ENCODE measurements around the gene SPINK6. TPM values are rescaled to one million over a fixed set of nuclear protein-coding genes. Genes with fewer than 3 reads are reported as not detected.

SPINK6 gene
- total RNA-seq, 1 donor from 2014 or later = not detected

GRCh38 chr5:148261221-148261620 lies 58.4 kb downstream of the SPINK6 start:
- H3K9ac ChIP-seq (ENCODE audit: low read depth in 1 of 3, low read length in 3 of 3) = no peak overlapping the region
- H3K36me3 ChIP-seq (ENCODE audit: control insufficient read depth in 3 of 3, insufficient read depth in 3 of 3, low read length in 3 of 3) = no peaks in the 10 kb centered on the region
- H3K27ac ChIP-seq (ENCODE audit: low read depth, low read length) = no peak overlapping the region
- H3K27me3 ChIP-seq (ENCODE audit: control insufficient read depth in 3 of 3, insufficient read depth in 3 of 3, low read length in 3 of 3) = no peaks in the 10 kb centered on the region
- peaks cover 0 to 9% (median 2%) of the 10 kb centered on the region in 3 donors for H3K9me3 ChIP-seq (ENCODE audit: control insufficient read depth in 3 of 3, low read length in 3 of 3)
- no peak overlapping the region for H3K4me3 ChIP-seq (ENCODE audit: low read length in 3 of 3)
- no peaks in the 10 kb centered on the region for H3K4me1 ChIP-seq (ENCODE audit: control insufficient read depth in 3 of 3, insufficient read depth in 3 of 3, low read length in 3 of 3)

Small RNAs within 50 kb of the gene (small RNA-seq; reads per million reads assigned to genes)
- gene HMGN1P16 = not detected

Other genes with a start within 250 kb of the SPINK6 start
- gene SPINK5, start 139.1 kb upstream of the SPINK6 start, total RNA-seq = not detected
- gene SPINK14, start 34.5 kb upstream of the SPINK6 start, total RNA-seq = not detected
- not detected for gene MARCOL, start 35.5 kb downstream of the SPINK6 start, total RNA-seq
- gene SPINK13, start 65.8 kb downstream of the SPINK6 start, total RNA-seq = not detected
- gene SPINK7, start 109.4 kb downstream of the SPINK6 start, total RNA-seq = not detected
- not detected for gene SPINK9, start 132.5 kb downstream of the SPINK6 start, total RNA-seq
- 60.0 TPM for gene FBXO38, start 180.9 kb downstream of the SPINK6 start, total RNA-seq